H1 (cell line): Measurements from ENCODE around the gene KBTBD13. TPM values are rescaled to one million over a fixed set of nuclear protein-coding genes. Genes with fewer than 3 reads are reported as not detected.

ENCODE experiments used
- ASH2L ChIP-seq: fragments of 200-600, 300-600 bp; sonication (generic); IDR thresholded peaks from one replicate; pipeline ENCODE4 v1.7.1; 2017; ENCODE audit warnings: low read length
- EGR1 ChIP-seq: IDR thresholded peaks from 2 replicates; pipeline ENCODE4 v1.6.1; 2011; ENCODE audit warnings: low read depth, low read length, borderline replicate concordance
- EP300 ChIP-seq, 2 experiments: IDR thresholded peaks; 1 replicate in 1 of 2; 2 replicates in 1 of 2; pipeline ENCODE4 v1.6.1; 2011 to 2012; ENCODE audit warnings: low read depth in 2 of 2, low read length in 2 of 2, mild to moderate bottlenecking in 2 of 2, borderline replicate concordance in 1 of 2, inconsistent platforms in 1 of 2, moderate library complexity in 1 of 2
- FOSL1 ChIP-seq: IDR thresholded peaks from 2 replicates; pipeline ENCODE4 v1.6.1; 2011; ENCODE audit warnings: mild to moderate bottlenecking, low read depth, low read length, moderate library complexity; ENCODE audit not compliant: insufficient read depth
- HDAC6 ChIP-seq: IDR thresholded peaks from one replicate; pipeline ENCODE4 v1.7.1; 2012; ENCODE audit warnings: low read depth, mild to moderate bottlenecking, inconsistent platforms, low read length, moderate library complexity
- JUN ChIP-seq: IDR thresholded peaks from 2 replicates; pipeline ENCODE4 v1.6.1; 2011; ENCODE audit warnings: low read depth, mild to moderate bottlenecking, improper control_type of control experiment, low read length
- MAFK ChIP-seq: IDR thresholded peaks from 2 replicates; pipeline ENCODE4 v1.6.1; 2012; ENCODE audit warnings: low read depth, mild to moderate bottlenecking, improper control_type of control experiment, low read length
- POU5F1 ChIP-seq: IDR thresholded peaks from 2 replicates; pipeline ENCODE4 v1.6.1; 2011; ENCODE audit warnings: low read depth, mild to moderate bottlenecking, low read length, moderate library complexity
- RBBP5 ChIP-seq: IDR thresholded peaks from 2 replicates; pipeline ENCODE4 v1.7.1; 2012; ENCODE audit warnings: low read depth, mild to moderate bottlenecking, inconsistent platforms, low read length, moderate library complexity, borderline replicate concordance
- RXRA ChIP-seq: IDR thresholded peaks from 2 replicates; pipeline ENCODE4 v1.6.1; 2011; ENCODE audit warnings: low read depth, mild to moderate bottlenecking, low read length, moderate library complexity; ENCODE audit not compliant: insufficient read depth
- SAP30 ChIP-seq: fragments of 300-600 bp; sonication (generic); IDR thresholded peaks from 2 replicates; pipeline ENCODE4 v1.7.1; 2012; ENCODE audit warnings: low read length, moderate library complexity, mild to moderate bottlenecking, inconsistent platforms; ENCODE audit not compliant: insufficient read depth, insufficient replicate concordance
- SP1 ChIP-seq: IDR thresholded peaks from 2 replicates; pipeline ENCODE4 v1.6.1; 2011; ENCODE audit warnings: low read depth, low read length
- TCF12 ChIP-seq: IDR thresholded peaks from 2 replicates; pipeline ENCODE4 v1.6.1; 2011; ENCODE audit warnings: low read depth, mild to moderate bottlenecking, low read length
- ZNF274 ChIP-seq: IDR thresholded peaks from 2 replicates; pipeline ENCODE4 v1.7.0; 2012; ENCODE audit warnings: low read length, borderline replicate concordance; ENCODE audit errors: extremely low read depth
- polyA plus RNA-seq, 7 experiments: library from polyadenylated mRNA; depleted of rRNA in 3 of 7; stranded (reverse) in 5 of 7; unstranded in 2 of 7; fragments of >200 nt in 5 of 7; fragments of 200-250 nt in 2 of 7; gene quantifications; 1 replicate in 5 of 7; 2 replicates in 1 of 7; 4 replicates in 1 of 7; pipeline versions ENCODE4 v1.2.1 to v1.2.3, GENCODE V29; 2011 to 2013; ENCODE audit warnings: missing spikeins in 2 of 7, mixed read lengths in 2 of 7
- total RNA-seq: library from RNA; stranded (reverse); fragmentation: NEBNext Ultra II Directional; extraction: Animal tissue kit (Norgen Biotek cat#: 25700); gene quantifications from 2 replicates; pipeline ENCODE4 v1.2.1, GENCODE V29; 2021
- TF ChIP-seq, protein P1 (sequence below): IDR thresholded peaks from 2 replicates; pipeline ENCODE4 v1.6.1; 2011; ENCODE audit warnings: low read length, improper control_type of control experiment

Gene KBTBD13
- total and polyA plus RNA-seq, 2 of the 8 experiments (the other 6 are each of a cell fraction or from before 2014, with no cell fraction given) = not detected

- TF ChIP-seq JUN (no peak), RBBP5 (peak; percentile 75; the same call in 1 of the 2 replicates), FOSL1 (no peak), MAFK (no peak), RXRA (no peak), TCF12 (no peak), POU5F1 (no peak), ASH2L (peak; percentile 72), EGR1 (peak; percentile 37; the same call in 1 of the 2 replicates), ZNF274 (no peak), SP1 (no peak), EP300 (IDR thresholded peaks at IDR 0.05; ENCODE audit: borderline replicate concordance in 1 of 2, low read depth in 2 of 2, low read length in 2 of 2) (no peak), SAP30 (no peak), HDAC6 (no peak)
- TF ChIP-seq, protein P1, sequence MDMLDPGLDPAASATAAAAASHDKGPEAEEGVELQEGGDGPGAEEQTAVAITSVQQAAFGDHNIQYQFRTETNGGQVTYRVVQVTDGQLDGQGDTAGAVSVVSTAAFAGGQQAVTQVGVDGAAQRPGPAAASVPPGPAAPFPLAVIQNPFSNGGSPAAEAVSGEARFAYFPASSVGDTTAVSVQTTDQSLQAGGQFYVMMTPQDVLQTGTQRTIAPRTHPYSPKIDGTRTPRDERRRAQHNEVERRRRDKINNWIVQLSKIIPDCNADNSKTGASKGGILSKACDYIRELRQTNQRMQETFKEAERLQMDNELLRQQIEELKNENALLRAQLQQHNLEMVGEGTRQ = no peak
These were observed 47.4 kb upstream of the KBTBD13 start, which contains the start of gene MTFMT (continued) for GRCh38 chr15:65028921-65029735.
